Astrocyte (in vitro differentiated cells and primary cell): Measurements from ENCODE around the gene RTN3. TPM values are rescaled to one million over a fixed set of nuclear protein-coding genes. Genes with fewer than 3 reads are reported as not detected.

ENCODE experiments used
- DNase-seq: peaks from one replicate; pipeline ENCODE4 v3.0.0-alpha.2; 2010; ENCODE audit warnings: low read depth
- FAIRE-seq: peaks from 2 replicates; lab custom pipeline; 2011; peaks lifted over from hg19 to GRCh38; lab: Jason Lieb, UNC
- H2AFZ ChIP-seq: 2 replicates; pipeline ENCODE4 v1.6.0; 2012; ENCODE audit warnings: low read depth, low read length, inconsistent platforms
- H3K27ac ChIP-seq: 2 replicates; pipeline ENCODE4 v1.5.1; 2011; ENCODE audit warnings: low read depth, low read length, inconsistent platforms
- H3K27me3 ChIP-seq: 2 replicates; pipeline ENCODE4 v1.6.0; 2011; ENCODE audit warnings: low read length, inconsistent platforms; ENCODE audit not compliant: insufficient read depth
- H3K36me3 ChIP-seq: 2 replicates; pipeline ENCODE4 v1.5.1; 2011; ENCODE audit warnings: low read length, inconsistent platforms; ENCODE audit not compliant: insufficient read depth
- H3K4me1 ChIP-seq: 2 replicates; pipeline ENCODE4 v1.5.1; 2011; ENCODE audit warnings: low read length, inconsistent platforms; ENCODE audit not compliant: insufficient read depth
- H3K4me2 ChIP-seq: 2 replicates; pipeline ENCODE4 v1.6.0; 2012; ENCODE audit warnings: low read length, inconsistent platforms
- H3K4me3 ChIP-seq: 2 replicates; pipeline ENCODE4 v1.5.1; 2011; ENCODE audit warnings: low read depth, mild to moderate bottlenecking, low read length, inconsistent platforms; ENCODE audit not compliant: insufficient read depth
- H3K79me2 ChIP-seq: 2 replicates; pipeline ENCODE4 v1.6.0; 2012; ENCODE audit warnings: mild to moderate bottlenecking, low read length, inconsistent platforms; ENCODE audit not compliant: insufficient read depth
- H3K9ac ChIP-seq: 2 replicates; pipeline ENCODE4 v1.6.0; 2012; ENCODE audit warnings: mild to moderate bottlenecking, low read length, inconsistent platforms
- H3K9me3 ChIP-seq: 2 replicates; pipeline ENCODE4 v1.5.1; 2012; ENCODE audit warnings: low read depth, mild to moderate bottlenecking, low read length, inconsistent platforms; ENCODE audit not compliant: insufficient read depth
- H4K20me1 ChIP-seq: 2 replicates; pipeline ENCODE4 v1.6.0; 2012; ENCODE audit warnings: low read length, inconsistent platforms; ENCODE audit not compliant: insufficient read depth
- H3K27ac Mint-ChIP-seq: one replicate; pipeline ENCODE4 v1.8.0; 2021; ENCODE audit warnings: mild to moderate bottlenecking, mixed read lengths; ENCODE audit not compliant: unreplicated experiment
- H3K27me3 Mint-ChIP-seq: one replicate; pipeline ENCODE4 v1.8.0; 2021; ENCODE audit warnings: low read depth, mixed read lengths; ENCODE audit not compliant: unreplicated experiment
- H3K36me3 Mint-ChIP-seq: one replicate; pipeline ENCODE4 v1.8.0; 2021; ENCODE audit warnings: low read depth, mixed read lengths; ENCODE audit not compliant: unreplicated experiment
- H3K4me1 Mint-ChIP-seq: one replicate; pipeline ENCODE4 v1.8.0; 2021; ENCODE audit warnings: low read depth, mixed read lengths; ENCODE audit not compliant: unreplicated experiment
- H3K4me3 Mint-ChIP-seq: one replicate; pipeline ENCODE4 v1.8.0; 2021; ENCODE audit warnings: mild to moderate bottlenecking, moderate library complexity, mixed read lengths; ENCODE audit not compliant: unreplicated experiment
- H3K9me3 Mint-ChIP-seq: one replicate; pipeline ENCODE4 v1.8.0; 2021; ENCODE audit warnings: mild to moderate bottlenecking, mixed read lengths; ENCODE audit not compliant: unreplicated experiment
- EZH2 ChIP-seq: IDR thresholded peaks from 2 replicates; pipeline ENCODE4 v1.6.1; 2012; ENCODE audit warnings: mild to moderate bottlenecking, low read length, inconsistent platforms; ENCODE audit not compliant: insufficient read depth
- total RNA-seq: library from RNA; stranded (reverse); gene quantifications from 2 replicates; pipeline ENCODE4 v1.2.1, GENCODE V29; 2021
- TF ChIP-seq, protein P1 (sequence below): IDR thresholded peaks from 2 replicates; pipeline ENCODE4 v1.5.1; 2011; ENCODE audit warnings: low read depth, mild to moderate bottlenecking, inconsistent platforms, low read length, moderate library complexity; ENCODE audit not compliant: insufficient read depth

Gene RTN3
- total RNA-seq, 1 donor from 2014 or later = 99.5 TPM

DNA sequence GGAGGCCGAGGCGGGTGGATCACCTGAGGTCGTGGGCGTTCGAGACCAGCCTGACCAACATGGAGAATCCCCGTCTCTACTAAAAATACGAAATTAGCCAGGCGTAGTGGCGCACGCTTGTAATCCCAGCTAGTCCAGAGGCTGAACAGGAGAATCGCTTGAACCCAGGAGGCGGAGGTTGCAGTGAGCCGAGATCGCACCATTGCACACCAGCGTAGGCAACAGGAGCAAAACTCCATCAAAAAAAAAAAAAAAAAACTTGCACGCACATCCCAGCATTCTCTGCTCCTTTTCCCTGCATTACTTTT lies 9.2 kb upstream of the RTN3 start:
- DNase-seq (no peak), FAIRE-seq (no peak)
- Histone ChIP-seq H3K36me3 (peaks cover under 1% of the 10 kb centered on the region), H4K20me1 (peaks cover 13% of the 10 kb centered on the region), H2AFZ (peak overlapping the region; percentile 66), H3K4me2 (peak overlapping the region; percentile 89), H3K9ac (no peak overlapping the region), H3K27me3 (no peaks in the 10 kb centered on the region), H3K9me3 (no peaks in the 10 kb centered on the region), H3K27ac (no peak overlapping the region), H3K4me1 (peaks cover 33% of the 10 kb centered on the region), H3K4me3 (no peak overlapping the region), H3K79me2 (peaks cover 30% of the 10 kb centered on the region)
- Mint-ChIP-seq H3K27ac (peak overlapping the region; percentile 75), H3K4me1 (peaks cover 14% of the 10 kb centered on the region), H3K36me3 (no peaks in the 10 kb centered on the region), H3K4me3 (peak overlapping the region; percentile 84), H3K9me3 (no peaks in the 10 kb centered on the region), H3K27me3 (no peaks in the 10 kb centered on the region)
- TF ChIP-seq EZH2 = no peak
- TF ChIP-seq, protein P1, sequence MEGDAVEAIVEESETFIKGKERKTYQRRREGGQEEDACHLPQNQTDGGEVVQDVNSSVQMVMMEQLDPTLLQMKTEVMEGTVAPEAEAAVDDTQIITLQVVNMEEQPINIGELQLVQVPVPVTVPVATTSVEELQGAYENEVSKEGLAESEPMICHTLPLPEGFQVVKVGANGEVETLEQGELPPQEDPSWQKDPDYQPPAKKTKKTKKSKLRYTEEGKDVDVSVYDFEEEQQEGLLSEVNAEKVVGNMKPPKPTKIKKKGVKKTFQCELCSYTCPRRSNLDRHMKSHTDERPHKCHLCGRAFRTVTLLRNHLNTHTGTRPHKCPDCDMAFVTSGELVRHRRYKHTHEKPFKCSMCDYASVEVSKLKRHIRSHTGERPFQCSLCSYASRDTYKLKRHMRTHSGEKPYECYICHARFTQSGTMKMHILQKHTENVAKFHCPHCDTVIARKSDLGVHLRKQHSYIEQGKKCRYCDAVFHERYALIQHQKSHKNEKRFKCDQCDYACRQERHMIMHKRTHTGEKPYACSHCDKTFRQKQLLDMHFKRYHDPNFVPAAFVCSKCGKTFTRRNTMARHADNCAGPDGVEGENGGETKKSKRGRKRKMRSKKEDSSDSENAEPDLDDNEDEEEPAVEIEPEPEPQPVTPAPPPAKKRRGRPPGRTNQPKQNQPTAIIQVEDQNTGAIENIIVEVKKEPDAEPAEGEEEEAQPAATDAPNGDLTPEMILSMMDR = no peak

DNA sequence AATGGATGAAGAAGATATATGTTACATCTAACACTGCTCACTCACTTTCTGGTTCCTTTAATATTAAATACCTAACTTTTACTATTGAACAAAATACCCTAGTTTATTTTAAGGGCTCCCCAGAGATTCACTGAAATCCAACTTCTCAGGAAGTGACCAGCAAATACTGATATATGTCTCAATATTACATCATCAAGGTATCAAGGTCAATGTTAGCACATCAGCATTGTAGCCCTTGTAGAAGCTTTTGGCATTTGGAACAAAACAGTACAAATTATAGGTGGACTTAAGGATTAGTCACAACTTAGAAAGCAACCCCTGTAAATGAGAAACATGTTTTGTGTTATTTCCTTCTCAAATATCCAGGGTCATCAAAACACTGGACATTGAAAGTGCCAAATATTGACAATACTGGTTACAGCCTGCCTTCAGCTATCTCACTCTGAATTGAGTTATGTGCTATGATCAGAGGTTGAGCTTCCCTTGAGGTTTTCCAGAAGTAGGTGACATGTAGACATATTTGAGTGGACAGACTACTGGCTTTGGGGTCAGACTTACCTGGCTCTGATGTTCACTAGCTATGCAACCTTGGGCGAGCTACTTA lies 8.3 kb upstream of the RTN3 start:
- Histone ChIP-seq H3K9me3 (no peaks in the 10 kb centered on the region), H3K9ac (no peak overlapping the region), H4K20me1 (peaks cover 6% of the 10 kb centered on the region), H3K27me3 (no peaks in the 10 kb centered on the region), H2AFZ (no peak overlapping the region), H3K4me2 (no peak overlapping the region), H3K27ac (no peak overlapping the region), H3K79me2 (peaks cover 23% of the 10 kb centered on the region), H3K4me1 (peaks cover 24% of the 10 kb centered on the region), H3K4me3 (no peak overlapping the region), H3K36me3 (no peaks in the 10 kb centered on the region)
- H3K9me3 Mint-ChIP-seq = no peaks in the 10 kb centered on the region
- DNase-seq (no peak), FAIRE-seq (no peak)
- H3K27ac Mint-ChIP-seq = no peak overlapping the region
- no peak overlapping the region for H3K4me3 Mint-ChIP-seq
- peaks cover 8% of the 10 kb centered on the region for H3K4me1 Mint-ChIP-seq
- no peaks in the 10 kb centered on the region for H3K36me3 Mint-ChIP-seq
- no peak for TF ChIP-seq EZH2
- TF ChIP-seq, protein P1 = no peak
- H3K27me3 Mint-ChIP-seq = peaks cover 3% of the 10 kb centered on the region

DNA sequence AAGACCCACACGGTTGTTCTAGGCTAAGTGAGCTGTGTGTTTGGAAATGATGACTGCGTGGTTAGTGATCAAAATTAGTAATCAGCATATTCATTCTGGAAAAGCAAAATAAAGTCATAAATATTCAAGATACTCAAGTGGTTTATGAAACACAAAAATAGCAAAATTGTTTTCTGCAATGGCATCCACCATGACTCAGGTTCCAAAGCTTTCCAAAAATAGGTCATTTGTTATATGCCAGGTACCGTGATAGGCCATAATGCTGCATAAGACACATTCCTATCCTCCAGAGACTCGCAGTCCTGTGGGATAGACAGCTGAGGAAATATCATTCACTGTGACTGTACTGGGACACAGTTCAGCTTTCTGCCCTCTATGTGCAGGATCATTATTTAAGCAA lies 7.7 kb upstream of the RTN3 start:
- no peak overlapping the region for H3K4me3 ChIP-seq
- Mint-ChIP-seq H3K9me3 (no peaks in the 10 kb centered on the region), H3K27me3 (peaks cover 3% of the 10 kb centered on the region), H3K36me3 (no peaks in the 10 kb centered on the region), H3K4me3 (no peak overlapping the region), H3K27ac (no peak overlapping the region), H3K4me1 (peaks cover 3% of the 10 kb centered on the region)
- DNase-seq = peak; percentile 40
- H3K9ac ChIP-seq = no peak overlapping the region
- H3K36me3 ChIP-seq = no peaks in the 10 kb centered on the region
- TF ChIP-seq, protein P1 = no peak
- TF ChIP-seq EZH2 = no peak
- no peaks in the 10 kb centered on the region for H3K9me3 ChIP-seq
- no peak overlapping the region for H2AFZ ChIP-seq
- peaks cover 19% of the 10 kb centered on the region for H3K4me1 ChIP-seq
- H4K20me1 ChIP-seq = peaks cover 6% of the 10 kb centered on the region
- peaks cover 23% of the 10 kb centered on the region for H3K79me2 ChIP-seq
- H3K27me3 ChIP-seq = no peaks in the 10 kb centered on the region
- no peak overlapping the region for H3K27ac ChIP-seq
- H3K4me2 ChIP-seq = no peak overlapping the region
- FAIRE-seq = no peak
